Uterus (tissue), 4 donors: ENCODE measurements around the gene GNPTAB. TPM values are rescaled to one million over a fixed set of nuclear protein-coding genes. Genes with fewer than 3 reads are reported as not detected.
"Not testable (repeated sequence)": the region's sequence is repeated elsewhere in the genome, so short reads cannot be mapped to it uniquely, and the experiment has no call there.

Source experiments
- DNase-seq, 2 donors: peaks; one replicate each; pipeline ENCODE4 v3.0.0-alpha.2; 2019 to 2020
- H3K27ac ChIP-seq, 2 donors: fragments of 200-600 bp; sonication (generic); 1 replicate in 1 of 2; 2 replicates in 1 of 2; pipeline ENCODE4 v1.5.1; 2016 to 2018
- H3K27me3 ChIP-seq, 2 donors: fragments of 200-600 bp; sonication (generic); one replicate each; pipeline ENCODE4 v1.5.1; 2018 to 2019; ENCODE audit warnings: control low read depth in 1 of 2
- H3K36me3 ChIP-seq, 2 donors: fragments of 200-600 bp; sonication (generic); one replicate each; pipeline ENCODE4 v1.5.1; 2019; ENCODE audit warnings: control low read depth in 1 of 2
- H3K4me1 ChIP-seq, 2 donors: fragments of 200-600 bp; sonication (generic); one replicate each; pipeline ENCODE4 v1.5.1; 2018 to 2019; ENCODE audit warnings: control low read depth in 1 of 2
- H3K4me3 ChIP-seq, 2 donors: fragments of 200-600 bp; sonication (generic); 1 replicate in 1 of 2; 2 replicates in 1 of 2; pipeline ENCODE4 v1.5.1; 2018 to 2019; ENCODE audit warnings: mild to moderate bottlenecking in 1 of 2
- H3K9me3 ChIP-seq, 2 donors: fragments of 200-600 bp; sonication (generic); one replicate each; pipeline ENCODE4 v1.5.1; 2019; ENCODE audit warnings: control low read depth in 1 of 2
- CTCF ChIP-seq, 4 experiments: fragments of 200-600 bp in 2 of 4; fragments of 450-650 bp in 2 of 4; sonication (generic) in 2 of 4; IDR thresholded peaks; one replicate each; pipeline ENCODE4 v1.5.1; 2016 to 2019; ENCODE audit warnings: antibody characterized with exemption in 4 of 4, mild to moderate bottlenecking in 2 of 4, moderate library complexity in 1 of 4
- POLR2A ChIP-seq, 2 donors: fragments of 450-650 bp; IDR thresholded peaks; one replicate each; pipeline ENCODE4 v1.6.1; 2016; ENCODE audit warnings: antibody characterized with exemption in 2 of 2, mild to moderate bottlenecking in 1 of 2, moderate library complexity in 1 of 2
- intact Hi-C: fragments of 100-400 bp; cut with DNase I; formaldehyde crosslinking; loops from one replicate; pipeline ENCODE4 v1.15.1; 2023; ENCODE audit warnings: low total_unique reads
- total RNA-seq, 4 donors: library from RNA; depleted of rRNA in 3 of 4; stranded (reverse); fragments of >200 nt in 3 of 4; gene quantifications; one replicate each; pipeline versions ENCODE4 v1.1.0 to v1.2.4, GENCODE V29; 2014 to 2023
- donor health status: DM: yes; HTN: yes; CAD: no.

GNPTAB gene
- total RNA-seq, 4 donors from 2014 or later, result 3.8 to 38.7 (median 26.1) TPM

GRCh38 chr12:101743242-101743641 is 87.5 kb downstream of the GNPTAB start:
- no peak for TF ChIP-seq POLR2A (IDR thresholded peaks at IDR 0.05)
- TF ChIP-seq CTCF (IDR thresholded peaks at IDR 0.05), result no peak
- DNase-seq, result no peak
- Histone ChIP-seq H3K36me3 (no peaks in the 10 kb centered on the region), H3K27me3 (no peaks in the 10 kb centered on the region), H3K4me1 (no peaks in the 10 kb centered on the region), H3K9me3 (no peaks in the 10 kb centered on the region), H3K27ac (no peak overlapping the region), H3K4me3 (no peak overlapping the region)
- intact Hi-C loops, result no loop called here

DNA sequence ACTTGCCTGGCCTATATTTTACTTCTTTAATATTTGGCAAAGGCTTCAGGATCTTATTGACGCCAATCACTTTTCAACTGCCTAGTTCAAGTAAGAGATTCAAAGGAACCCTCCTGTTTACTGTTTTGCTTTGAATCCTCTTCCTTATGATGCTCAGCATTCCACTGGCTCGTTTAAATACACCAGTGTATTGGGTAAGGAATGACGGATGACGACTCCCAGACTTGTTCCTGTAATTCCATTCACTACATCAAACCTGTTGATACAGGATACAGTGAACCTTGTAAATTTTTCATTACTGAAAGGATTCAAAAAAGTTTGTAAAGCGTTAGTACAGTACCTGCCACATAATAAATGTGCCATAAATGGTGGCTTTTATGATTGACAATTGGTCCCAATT is 89.8 kb downstream of the GNPTAB start:
- Histone ChIP-seq H3K9me3 (no peaks in the 10 kb centered on the region), H3K27me3 (no peaks in the 10 kb centered on the region), H3K4me1 (no peaks in the 10 kb centered on the region), H3K4me3 (no peak overlapping the region), H3K36me3 (no peaks in the 10 kb centered on the region), H3K27ac (no peak overlapping the region)
- intact Hi-C loops, result no loop called here
- TF ChIP-seq CTCF (IDR thresholded peaks at IDR 0.05) (no peak), POLR2A (IDR thresholded peaks at IDR 0.05) (no peak)
- DNase-seq, result no peak

GRCh38 chr12:101740566-101740965 is 90.2 kb downstream of the GNPTAB start:
- Histone ChIP-seq H3K4me1 (no peaks in the 10 kb centered on the region), H3K36me3 (no peaks in the 10 kb centered on the region), H3K9me3 (no peaks in the 10 kb centered on the region), H3K27ac (no peak overlapping the region), H3K27me3 (no peaks in the 10 kb centered on the region), H3K4me3 (no peak overlapping the region)
- intact Hi-C loops, result no loop called here
- DNase-seq, result no peak
- TF ChIP-seq POLR2A (IDR thresholded peaks at IDR 0.05), result no peak
- no peak for TF ChIP-seq CTCF (IDR thresholded peaks at IDR 0.05)

- no peaks in the 10 kb centered on the region for H3K36me3 ChIP-seq
- H3K4me1 ChIP-seq, result no peaks in the 10 kb centered on the region
- intact Hi-C loops, result no loop called here
- no peak within 1 kb of the TSS for H3K4me3 ChIP-seq
- no peak within 1 kb of the TSS for H3K27ac ChIP-seq
- no peaks in the 10 kb centered on the region for H3K9me3 ChIP-seq
- no peaks in the 10 kb centered on the region for H3K27me3 ChIP-seq
- no peak for TF ChIP-seq POLR2A (IDR thresholded peaks at IDR 0.05)
- TF ChIP-seq CTCF (IDR thresholded peaks at IDR 0.05), result no peak
- DNase-seq, result no peak
Measured at GRCh38 chr12:101738920-101739665, 91.7 kb downstream of the GNPTAB start, which contains the start of gene SYCP3. TSS of gene SYCP3 (minus strand) at chr12:101739462. CDS start at chr12:101737935, 1,527 bp downstream.

DNA sequence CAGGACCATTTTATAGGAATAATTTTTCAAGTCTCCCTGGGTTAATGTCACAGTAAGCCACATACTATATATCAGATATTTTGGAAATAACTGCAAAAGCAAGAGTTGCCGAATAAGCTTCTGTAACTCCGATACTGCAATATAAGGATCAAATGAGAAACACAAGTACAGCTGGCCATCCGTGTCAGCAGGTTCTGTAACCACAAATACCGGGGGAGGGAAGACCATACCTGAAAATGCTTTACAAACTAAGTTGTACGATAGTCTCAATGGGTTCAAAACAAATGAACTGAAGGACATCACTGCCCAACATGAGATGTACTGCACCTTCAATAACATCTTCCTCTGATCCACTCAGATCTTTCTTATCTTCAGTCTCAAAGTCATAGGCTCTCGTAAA is 93.3 kb downstream of the GNPTAB start:
- TF ChIP-seq CTCF (IDR thresholded peaks at IDR 0.05), result no peak
- no peak for TF ChIP-seq POLR2A (IDR thresholded peaks at IDR 0.05)
- no peak overlapping the region for H3K4me3 ChIP-seq
- no peaks in the 10 kb centered on the region for H3K4me1 ChIP-seq
- intact Hi-C loops, result no loop called here
- DNase-seq, result no peak
- H3K9me3 ChIP-seq, result no peaks in the 10 kb centered on the region
- no peaks in the 10 kb centered on the region for H3K36me3 ChIP-seq
- H3K27ac ChIP-seq, result no peak overlapping the region
- H3K27me3 ChIP-seq, result no peaks in the 10 kb centered on the region

DNA sequence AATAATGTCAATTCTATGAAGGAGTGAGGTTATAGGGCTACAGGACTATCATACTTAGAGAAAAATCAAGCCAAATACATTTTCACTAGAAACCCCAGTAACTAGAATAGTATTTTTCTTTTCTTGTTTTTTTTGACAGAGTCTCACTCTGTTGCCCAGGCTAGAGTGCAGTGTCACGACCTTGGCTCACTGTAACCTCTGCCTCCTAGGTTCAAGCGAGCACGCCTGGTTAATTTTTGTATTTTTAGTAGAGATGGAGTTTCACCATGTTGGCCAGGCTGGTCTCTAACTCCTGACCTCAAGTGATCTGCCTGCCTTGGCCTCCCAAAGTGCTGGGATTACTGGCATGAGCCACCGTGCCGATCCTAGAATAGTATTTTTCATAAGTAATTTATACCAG is 96.3 kb downstream of the GNPTAB start:
- intact Hi-C loops, DNase-seq, H3K36me3 ChIP-seq: not testable (repeated sequence)

More for the DNA sequence above, 96.3 kb downstream of the GNPTAB start:
- H3K27me3 ChIP-seq, H3K4me3 ChIP-seq, H3K27ac ChIP-seq, H3K4me1 ChIP-seq, H3K9me3 ChIP-seq: not testable (repeated sequence)
